ENCODE measurements around the gene UTF1.

UTF1 gene

GRCh38 chr10:133246236-133246626 lies 16.2 kb downstream of the UTF1 start:
- H3K9me2 ChIP-seq (replicated peaks; ENCODE audit: control insufficient read depth, low read length): no peaks in the 10 kb centered on the region
- H3K4me1 ChIP-seq (ENCODE audit: control insufficient read depth, low read length): no peaks in the 10 kb centered on the region
- H4K20me1 ChIP-seq (ENCODE audit: control insufficient read depth, insufficient read depth, low read depth, low read length): no peaks in the 10 kb centered on the region
- H3K4me2 ChIP-seq (ENCODE audit: low read length): no peak overlapping the region
- no peak overlapping the region for H3K4me3 ChIP-seq (ENCODE audit: low read length)
- H3K9me3 ChIP-seq (ENCODE audit: control insufficient read depth, insufficient read depth, low read length): no peaks in the 10 kb centered on the region
- no peaks in the 10 kb centered on the region for H3K79me2 ChIP-seq (ENCODE audit: control insufficient read depth, low read length)
- H3K36me3 ChIP-seq (ENCODE audit: control insufficient read depth, low read length): no peaks in the 10 kb centered on the region
- TF ChIP-seq, protein P1, sequence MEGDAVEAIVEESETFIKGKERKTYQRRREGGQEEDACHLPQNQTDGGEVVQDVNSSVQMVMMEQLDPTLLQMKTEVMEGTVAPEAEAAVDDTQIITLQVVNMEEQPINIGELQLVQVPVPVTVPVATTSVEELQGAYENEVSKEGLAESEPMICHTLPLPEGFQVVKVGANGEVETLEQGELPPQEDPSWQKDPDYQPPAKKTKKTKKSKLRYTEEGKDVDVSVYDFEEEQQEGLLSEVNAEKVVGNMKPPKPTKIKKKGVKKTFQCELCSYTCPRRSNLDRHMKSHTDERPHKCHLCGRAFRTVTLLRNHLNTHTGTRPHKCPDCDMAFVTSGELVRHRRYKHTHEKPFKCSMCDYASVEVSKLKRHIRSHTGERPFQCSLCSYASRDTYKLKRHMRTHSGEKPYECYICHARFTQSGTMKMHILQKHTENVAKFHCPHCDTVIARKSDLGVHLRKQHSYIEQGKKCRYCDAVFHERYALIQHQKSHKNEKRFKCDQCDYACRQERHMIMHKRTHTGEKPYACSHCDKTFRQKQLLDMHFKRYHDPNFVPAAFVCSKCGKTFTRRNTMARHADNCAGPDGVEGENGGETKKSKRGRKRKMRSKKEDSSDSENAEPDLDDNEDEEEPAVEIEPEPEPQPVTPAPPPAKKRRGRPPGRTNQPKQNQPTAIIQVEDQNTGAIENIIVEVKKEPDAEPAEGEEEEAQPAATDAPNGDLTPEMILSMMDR (IDR thresholded peaks at IDR 0.05; ENCODE audit: low read depth, low read length, poor library complexity, severe bottlenecking): no peak
- no peak for TF ChIP-seq EZH2phosphoT487 (IDR thresholded peaks at IDR 0.05; ENCODE audit: borderline replicate concordance, low read length)
- H3K27me3 ChIP-seq (ENCODE audit: control insufficient read depth, low read length): peaks cover 6% of the 10 kb centered on the region
- H3K27ac ChIP-seq (ENCODE audit: low read depth, low read length): no peak overlapping the region
- no peaks in the 10 kb centered on the region for H3F3A ChIP-seq (ENCODE audit: control insufficient read depth, insufficient read depth)

DNA sequence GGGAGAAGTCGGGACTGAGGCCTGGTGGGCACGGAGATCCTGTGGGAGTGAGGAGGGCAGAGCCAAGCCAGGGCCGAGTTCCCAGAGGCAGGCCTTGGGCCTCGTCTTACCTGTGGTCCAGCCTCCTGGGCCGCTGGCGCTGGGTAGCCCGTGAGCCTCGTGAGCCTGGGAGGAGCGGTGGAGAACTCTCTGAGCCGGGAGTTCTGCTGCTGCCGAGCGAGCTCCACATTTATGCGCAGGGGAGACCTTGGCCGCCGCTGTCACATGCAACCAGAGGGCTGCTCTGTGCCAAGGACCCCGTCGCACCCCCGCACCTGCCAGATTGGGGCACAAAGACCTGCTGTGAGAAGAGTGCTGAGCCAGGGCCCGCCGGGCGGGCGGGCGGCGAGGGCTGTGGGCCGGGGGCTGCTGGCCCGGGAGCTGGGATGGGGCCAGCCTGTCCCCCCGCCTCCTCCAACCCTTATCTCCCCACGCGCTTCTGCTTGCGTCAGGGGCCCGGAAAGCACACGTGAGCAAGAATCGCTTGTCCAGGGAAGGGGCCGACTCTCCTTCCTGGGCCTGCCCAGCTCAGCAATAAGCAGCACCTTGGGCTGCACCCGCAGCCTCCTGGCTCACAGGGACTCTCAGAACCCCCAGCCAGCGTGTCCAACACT lies 17.8 kb downstream of the UTF1 start:
- H3K27me3 ChIP-seq (ENCODE audit: control insufficient read depth, low read length): no peaks in the 10 kb centered on the region
- TF ChIP-seq, protein P1 (IDR thresholded peaks at IDR 0.05; ENCODE audit: low read depth, low read length, poor library complexity, severe bottlenecking): no peak
- TF ChIP-seq EZH2phosphoT487 (IDR thresholded peaks at IDR 0.05; ENCODE audit: borderline replicate concordance, low read length): no peak
- no peaks in the 10 kb centered on the region for H3F3A ChIP-seq (ENCODE audit: control insufficient read depth, insufficient read depth)
- H3K27ac ChIP-seq (ENCODE audit: low read depth, low read length): no peak overlapping the region
- H3K4me3 ChIP-seq (ENCODE audit: low read length): no peak overlapping the region
- no peaks in the 10 kb centered on the region for H3K9me2 ChIP-seq (replicated peaks; ENCODE audit: control insufficient read depth, low read length)
- H3K4me1 ChIP-seq (ENCODE audit: control insufficient read depth, low read length): no peaks in the 10 kb centered on the region
- H3K36me3 ChIP-seq (ENCODE audit: control insufficient read depth, low read length): no peaks in the 10 kb centered on the region
- H3K79me2 ChIP-seq (ENCODE audit: control insufficient read depth, low read length): no peaks in the 10 kb centered on the region
- H3K9me3 ChIP-seq (ENCODE audit: control insufficient read depth, insufficient read depth, low read length): no peaks in the 10 kb centered on the region
- H3K4me2 ChIP-seq (ENCODE audit: low read length): no peak overlapping the region
- no peaks in the 10 kb centered on the region for H4K20me1 ChIP-seq (ENCODE audit: control insufficient read depth, insufficient read depth, low read depth, low read length)

GRCh38 chr10:133248334-133248715 lies 18.3 kb downstream of the UTF1 start:
- Histone ChIP-seq H3K9me3 (ENCODE audit: control insufficient read depth, insufficient read depth, low read length) (no peaks in the 10 kb centered on the region), H3F3A (ENCODE audit: control insufficient read depth, insufficient read depth) (no peaks in the 10 kb centered on the region), H4K20me1 (ENCODE audit: control insufficient read depth, insufficient read depth, low read depth, low read length) (no peaks in the 10 kb centered on the region), H3K27ac (ENCODE audit: low read depth, low read length) (no peak overlapping the region), H3K79me2 (ENCODE audit: control insufficient read depth, low read length) (no peaks in the 10 kb centered on the region), H3K36me3 (ENCODE audit: control insufficient read depth, low read length) (no peaks in the 10 kb centered on the region), H3K4me1 (ENCODE audit: control insufficient read depth, low read length) (no peaks in the 10 kb centered on the region), H3K4me2 (ENCODE audit: low read length) (no peak overlapping the region), H3K4me3 (ENCODE audit: low read length) (no peak overlapping the region), H3K9me2 (replicated peaks; ENCODE audit: control insufficient read depth, low read length) (no peaks in the 10 kb centered on the region), H3K27me3 (ENCODE audit: control insufficient read depth, low read length) (no peaks in the 10 kb centered on the region)
- TF ChIP-seq, protein P1 (IDR thresholded peaks at IDR 0.05; ENCODE audit: low read depth, low read length, poor library complexity, severe bottlenecking): no peak
- TF ChIP-seq EZH2phosphoT487 (IDR thresholded peaks at IDR 0.05; ENCODE audit: borderline replicate concordance, low read length): no peak

Data from DOHH2 (cell line).